ELF-1 (cell line): ENCODE data around the gene NOS3.
A peak's percentile ranks its signal among the peaks of the same experiment; 100 is the strongest.

Experiments used
- DNase-seq: peaks from one replicate; pipeline ENCODE4 v3.0.0-alpha.2; 2016; ENCODE audit warnings: low read depth, low spot score

Gene NOS3

DNA sequence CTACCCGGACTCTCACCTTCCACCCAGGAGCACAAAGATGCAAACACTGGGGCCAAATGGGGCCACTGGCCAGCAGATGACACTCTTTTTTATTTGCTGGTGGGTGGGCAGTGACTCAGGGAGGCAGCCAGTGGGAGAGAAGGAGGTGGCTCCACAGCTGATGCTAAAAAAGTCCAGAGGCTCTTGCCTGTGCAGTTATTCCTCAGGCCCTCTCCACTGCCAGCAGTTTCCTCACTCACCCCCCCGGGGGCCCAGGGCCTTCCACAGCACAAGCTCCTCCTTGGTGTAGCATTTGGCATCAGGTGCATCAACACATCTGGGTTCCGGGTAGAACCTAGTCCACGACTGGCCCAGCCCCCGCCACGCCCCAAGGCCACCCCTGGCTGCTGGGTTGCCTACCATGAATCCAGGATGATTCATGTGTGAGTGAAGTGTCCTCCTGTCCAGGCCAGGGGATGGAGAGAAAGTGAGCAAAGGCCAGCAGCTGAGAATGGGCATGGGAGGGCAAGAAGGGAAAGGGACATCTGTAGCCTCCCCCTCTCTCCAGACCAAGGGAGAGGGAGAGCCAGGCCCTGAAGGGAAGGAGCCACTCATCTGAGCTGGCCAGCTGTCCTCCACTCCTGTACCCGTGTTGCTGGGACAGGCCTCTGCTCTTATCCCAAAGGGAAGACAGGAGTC, 11.0 kb upstream of the NOS3 start:
- DNase-seq = no peak

DNA sequence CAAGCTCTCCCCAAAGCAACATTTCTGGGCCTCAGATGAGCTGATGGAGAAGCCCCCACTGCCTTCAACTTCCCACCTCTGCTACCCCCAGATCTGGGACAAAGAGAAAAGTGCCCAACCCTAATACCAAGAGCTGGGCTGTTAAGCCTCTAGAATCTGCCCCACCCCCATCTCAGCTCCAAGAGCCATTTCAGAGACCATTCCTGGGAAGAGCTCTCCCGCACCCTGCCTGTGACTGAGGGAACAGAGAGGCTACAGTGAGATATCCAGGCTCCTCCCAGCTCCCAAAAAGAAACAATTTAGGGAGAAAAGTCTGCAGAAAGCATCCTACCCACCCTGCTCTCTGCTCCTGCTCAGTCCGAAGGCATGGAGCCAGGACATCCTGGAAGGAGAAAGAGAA, 10.2 kb upstream of the NOS3 start:
- peak; percentile 75 for DNase-seq

DNA sequence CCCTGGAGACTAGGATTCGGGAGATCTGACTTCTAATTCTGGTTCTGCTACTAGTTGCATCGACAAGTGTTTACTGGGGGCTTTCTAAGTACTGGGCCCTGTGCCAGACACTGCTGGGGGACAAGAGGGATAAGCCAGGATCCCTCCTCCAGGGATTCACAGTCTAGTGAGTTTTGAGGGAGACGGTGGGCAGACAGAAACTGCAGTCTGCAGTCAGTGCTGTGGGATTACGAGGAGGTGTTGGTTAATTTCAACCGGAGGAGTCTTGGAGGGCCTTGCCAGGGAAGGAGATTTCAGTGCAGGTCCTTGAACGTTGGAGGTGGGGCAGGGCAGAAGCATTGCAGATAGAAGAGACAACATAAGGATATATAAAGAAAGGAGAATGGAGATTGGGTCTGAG, 9.2 kb upstream of the NOS3 start:
- DNase-seq = no peak

DNA sequence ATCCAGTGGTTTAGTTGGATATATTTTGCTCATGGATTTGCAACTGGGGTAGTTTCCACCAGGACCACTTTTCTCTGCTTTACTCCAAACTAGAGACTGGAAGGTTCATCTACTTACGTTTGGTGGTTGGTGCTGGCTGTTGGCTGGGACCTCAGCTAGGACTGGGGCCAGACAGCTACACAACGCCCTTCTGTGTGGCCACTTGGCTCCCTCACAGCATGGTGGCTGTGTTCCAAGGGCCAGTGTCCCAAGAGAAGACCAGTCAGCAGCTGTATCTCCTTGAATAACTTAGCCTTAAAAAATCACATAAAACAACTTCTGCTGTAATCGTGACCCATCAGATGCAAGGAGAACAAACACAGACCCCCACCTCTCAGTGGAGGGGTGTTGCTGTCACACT, 8.5 kb upstream of the NOS3 start:
- DNase-seq = no peak

DNA sequence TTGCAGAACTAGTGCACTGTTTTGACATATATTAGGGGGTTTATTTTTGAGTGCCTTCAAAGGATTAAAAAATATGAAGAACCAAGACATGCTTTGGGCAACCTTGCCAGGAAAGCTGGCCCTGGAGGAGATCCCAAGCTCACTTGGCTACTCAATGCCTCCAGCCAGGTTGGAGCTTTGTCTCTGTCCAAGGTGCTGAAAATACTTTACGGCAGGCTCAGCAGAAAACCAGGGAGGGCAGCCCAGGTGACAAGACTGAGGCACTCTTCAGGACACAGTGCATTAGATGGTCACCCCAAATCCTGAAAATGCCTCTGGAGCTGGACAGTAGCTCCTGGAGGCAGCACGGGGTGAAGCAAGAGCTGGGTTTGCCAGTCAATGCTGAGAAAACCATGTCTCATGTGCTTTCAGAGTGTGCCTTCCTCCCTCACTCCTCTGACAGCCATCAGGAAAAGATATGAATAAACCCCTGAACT, 6.9 kb upstream of the NOS3 start:
- DNase-seq = no peak

DNA sequence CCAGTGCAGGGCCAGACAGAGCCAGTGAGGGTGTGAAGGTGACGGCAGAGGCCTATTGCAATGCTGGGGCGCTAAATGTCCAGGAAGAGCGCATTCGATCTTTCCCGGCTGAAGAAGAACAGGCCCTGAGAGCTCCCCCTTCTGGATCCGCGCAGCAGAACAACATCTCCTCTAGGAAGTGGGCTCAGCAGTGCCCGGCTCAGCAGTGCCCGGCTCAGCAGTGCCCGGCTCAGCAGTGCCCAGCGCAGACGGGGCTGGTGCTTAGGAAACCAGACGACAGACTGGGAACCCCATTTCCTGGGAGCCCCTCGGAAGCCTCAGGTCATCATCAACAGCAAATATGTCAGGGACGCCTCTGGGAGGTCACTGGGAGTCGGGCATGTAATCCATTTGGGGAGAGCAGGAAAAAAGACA, 4.7 kb upstream of the NOS3 start:
- DNase-seq = peak; percentile 84

DNA sequence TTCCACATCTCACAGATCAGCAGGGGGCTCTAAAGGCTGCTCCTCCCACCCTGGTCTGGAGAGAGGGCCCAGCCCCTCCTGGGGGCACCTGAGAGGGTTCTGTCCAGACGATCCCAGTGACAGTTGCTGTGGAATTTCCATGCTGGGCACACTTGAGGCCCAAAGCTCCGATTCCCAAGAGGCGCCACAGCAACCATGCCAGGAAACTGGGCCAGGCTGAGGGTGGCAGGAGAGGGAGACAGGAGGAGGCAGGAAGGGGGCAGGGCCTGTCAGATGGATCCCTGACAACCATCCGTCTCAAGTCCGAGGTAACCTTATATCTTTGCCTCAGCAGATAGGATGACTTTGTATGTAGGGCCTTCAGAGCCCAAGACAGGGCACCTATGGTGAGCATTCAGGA, 4.3 kb upstream of the NOS3 start:
- no peak for DNase-seq

DNA sequence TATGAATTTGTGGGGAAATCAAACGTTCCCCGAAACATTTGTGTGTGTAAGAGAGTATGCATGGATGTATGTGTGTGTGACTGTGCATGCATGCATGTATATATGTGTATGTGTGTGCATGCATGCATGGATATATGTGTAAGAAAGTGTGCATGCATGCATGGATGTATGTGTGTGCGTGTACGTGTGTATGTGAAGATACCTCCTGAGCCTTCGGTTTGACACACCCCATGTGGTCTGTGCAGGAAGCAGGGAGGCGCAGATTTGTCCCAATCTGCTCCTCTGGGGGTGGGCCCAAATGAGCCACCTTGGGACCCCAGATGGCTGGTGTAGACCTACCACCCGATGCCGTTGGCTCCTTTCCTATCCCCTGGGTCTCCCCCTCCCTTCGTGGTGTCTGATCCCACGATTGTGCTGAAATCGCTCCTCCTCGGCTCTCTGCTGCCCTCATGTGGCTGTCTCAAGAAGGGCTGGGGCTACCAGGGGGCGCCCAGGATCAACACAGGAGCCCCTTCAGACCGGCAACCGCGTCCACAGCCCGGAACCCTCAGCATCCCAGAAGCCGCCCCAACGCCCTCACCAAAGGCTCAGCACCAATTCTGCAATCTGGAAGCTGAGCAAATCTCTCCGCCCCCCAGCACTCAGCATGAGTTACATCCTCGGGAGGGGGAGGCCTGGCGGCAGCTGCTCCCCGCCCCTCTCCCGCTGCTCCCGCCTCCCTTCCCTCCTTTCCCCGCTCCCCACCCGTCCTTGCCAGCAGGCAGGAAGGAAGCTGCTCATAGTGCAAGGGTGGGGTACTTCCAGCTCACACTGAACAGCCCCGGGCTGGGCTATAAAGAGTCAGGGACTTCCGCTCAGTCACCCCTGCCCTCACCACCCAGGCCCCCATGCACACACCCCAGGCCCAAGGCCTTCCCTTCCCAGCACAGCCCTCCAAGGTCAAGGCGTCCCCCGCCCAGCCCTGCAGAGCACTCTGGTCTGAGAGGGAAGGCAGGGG, 2.3 kb upstream of the NOS3 start:
- DNase-seq = peak; percentile 90

DNA sequence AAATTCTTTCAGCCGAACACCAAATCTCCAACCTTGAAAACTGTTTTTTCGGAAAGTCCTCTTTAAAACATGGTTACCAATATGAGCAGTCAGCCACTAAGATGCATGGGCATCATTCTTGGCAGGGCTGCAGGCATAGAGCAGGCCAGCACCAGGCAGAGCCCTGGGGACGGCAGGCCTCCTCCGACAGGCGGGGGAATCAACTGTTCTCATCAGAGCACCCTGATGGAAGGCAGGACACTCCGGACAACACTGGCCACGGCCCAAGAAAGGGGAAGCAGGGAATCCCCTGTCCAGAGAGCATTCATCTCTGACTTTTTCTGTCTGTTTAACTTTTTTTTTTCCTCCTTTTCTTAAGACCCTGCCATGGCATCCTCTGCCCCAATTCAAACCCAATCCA, 1.4 kb upstream of the NOS3 start:
- DNase-seq = no peak

DNA sequence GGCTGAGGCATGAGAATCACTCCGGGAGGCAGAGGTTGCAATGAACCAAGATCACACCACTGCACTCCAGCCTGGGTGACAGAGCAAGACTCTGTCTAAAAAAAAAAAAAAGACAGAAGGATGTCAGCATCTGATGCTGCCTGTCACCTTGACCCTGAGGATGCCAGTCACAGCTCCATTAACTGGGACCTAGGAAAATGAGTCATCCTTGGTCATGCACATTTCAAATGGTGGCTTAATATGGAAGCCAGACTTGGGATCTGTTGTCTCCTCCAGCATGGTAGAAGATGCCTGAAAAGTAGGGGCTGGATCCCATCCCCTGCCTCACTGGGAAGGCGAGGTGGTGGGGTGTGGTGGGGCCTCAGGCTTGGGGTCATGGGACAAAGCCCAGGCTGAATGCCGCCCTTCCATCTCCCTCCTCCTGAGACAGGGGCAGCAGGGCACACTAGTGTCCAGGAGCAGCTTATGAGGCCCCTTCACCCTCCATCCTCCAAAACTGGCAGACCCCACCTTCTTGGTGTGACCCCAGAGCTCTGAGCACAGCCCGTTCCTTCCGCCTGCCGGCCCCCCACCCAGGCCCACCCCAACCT, 1.3 kb downstream of the NOS3 start:
- no peak for DNase-seq

DNA sequence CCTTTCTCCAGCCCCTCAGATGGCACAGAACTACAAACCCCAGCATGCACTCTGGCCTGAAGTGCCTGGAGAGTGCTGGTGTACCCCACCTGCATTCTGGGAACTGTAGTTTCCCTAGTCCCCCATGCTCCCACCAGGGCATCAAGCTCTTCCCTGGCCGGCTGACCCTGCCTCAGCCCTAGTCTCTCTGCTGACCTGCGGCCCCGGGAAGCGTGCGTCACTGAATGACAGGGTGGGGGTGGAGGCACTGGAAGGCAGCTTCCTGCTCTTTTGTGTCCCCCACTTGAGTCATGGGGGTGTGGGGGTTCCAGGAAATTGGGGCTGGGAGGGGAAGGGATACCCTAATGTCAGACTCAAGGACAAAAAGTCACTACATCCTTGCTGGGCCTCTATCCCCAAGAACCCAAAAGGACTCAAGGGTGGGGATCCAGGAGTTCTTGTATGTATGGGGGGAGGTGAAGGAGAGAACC, 2.1 kb downstream of the NOS3 start:
- DNase-seq = peak; percentile 83

DNA sequence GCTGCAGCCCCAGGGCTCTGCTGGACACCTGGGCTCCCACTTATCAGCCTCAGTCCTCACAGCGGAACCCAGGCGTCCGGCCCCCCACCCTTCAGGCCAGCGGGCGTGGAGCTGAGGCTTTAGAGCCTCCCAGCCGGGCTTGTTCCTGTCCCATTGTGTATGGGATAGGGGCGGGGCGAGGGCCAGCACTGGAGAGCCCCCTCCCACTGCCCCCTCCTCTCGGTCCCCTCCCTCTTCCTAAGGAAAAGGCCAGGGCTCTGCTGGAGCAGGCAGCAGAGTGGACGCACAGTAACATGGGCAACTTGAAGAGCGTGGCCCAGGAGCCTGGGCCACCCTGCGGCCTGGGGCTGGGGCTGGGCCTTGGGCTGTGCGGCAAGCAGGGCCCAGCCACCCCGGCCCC, 2.7 kb downstream of the NOS3 start:
- DNase-seq = no peak

DNA sequence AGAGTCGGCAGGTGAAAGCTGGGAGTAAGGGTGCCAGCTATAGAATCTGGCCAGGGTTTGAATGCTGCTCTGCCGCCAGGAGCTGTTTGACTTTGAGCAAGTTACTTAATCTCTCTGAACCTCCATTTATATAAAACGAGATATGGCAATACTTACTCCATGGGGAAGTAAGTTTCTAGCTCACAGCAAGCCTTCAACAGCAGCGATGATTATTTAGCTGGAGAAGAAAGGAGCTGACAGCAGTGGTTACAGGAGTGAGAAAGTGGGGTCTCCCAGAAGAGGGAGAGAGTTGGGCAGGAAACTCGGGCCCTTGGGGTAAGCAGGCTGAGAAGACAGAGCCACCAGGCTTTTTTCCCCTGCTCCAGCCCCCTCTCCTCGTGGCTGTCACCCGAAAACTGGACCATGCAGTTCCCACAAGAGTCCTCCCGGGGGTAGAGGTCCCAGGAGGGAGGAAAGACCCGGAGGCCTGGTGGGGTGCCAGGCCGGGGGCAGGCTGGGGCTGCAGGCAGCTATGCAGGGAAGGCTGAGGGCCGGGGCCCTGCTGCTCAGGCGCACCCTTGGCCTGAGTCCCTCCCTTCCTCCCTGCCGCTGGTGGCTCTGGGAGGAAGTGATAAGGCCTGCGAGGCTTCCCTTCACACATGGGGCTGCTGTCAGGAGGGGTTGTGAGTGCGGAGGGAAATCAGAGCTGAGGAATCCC, 3.5 kb downstream of the NOS3 start:
- no peak for DNase-seq

DNA sequence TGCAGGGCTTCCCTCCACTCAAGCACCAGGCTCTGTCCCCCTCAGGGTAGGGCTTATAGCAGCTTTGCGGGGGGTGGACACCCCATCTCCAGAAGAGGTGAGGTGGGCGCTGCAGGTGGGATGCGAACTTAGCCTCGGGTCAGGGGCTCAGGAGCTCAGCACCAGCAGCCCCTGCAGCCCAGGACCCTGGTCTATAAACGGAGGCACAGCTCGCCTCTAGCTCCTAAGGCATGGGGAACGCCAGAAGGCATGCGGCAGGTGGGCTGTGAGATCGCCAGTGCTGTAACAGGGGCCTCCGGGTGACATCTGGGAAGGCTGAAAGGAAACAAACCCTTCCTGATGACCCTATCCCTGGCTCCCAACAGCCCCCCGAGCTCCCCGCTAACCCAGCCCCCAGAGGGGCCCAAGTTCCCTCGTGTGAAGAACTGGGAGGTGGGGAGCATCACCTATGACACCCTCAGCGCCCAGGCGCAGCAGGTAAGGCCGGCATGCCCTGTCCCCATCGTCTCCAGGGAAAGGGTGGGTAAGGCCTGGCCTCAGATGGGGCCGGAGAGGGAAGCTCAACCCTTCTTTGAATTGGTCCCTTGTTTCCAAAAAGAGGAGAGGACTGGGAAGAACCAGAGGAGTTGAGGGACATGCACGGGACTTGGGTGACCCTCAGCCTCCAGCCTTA, 4.2 kb downstream of the NOS3 start:
- DNase-seq = no peak

DNA sequence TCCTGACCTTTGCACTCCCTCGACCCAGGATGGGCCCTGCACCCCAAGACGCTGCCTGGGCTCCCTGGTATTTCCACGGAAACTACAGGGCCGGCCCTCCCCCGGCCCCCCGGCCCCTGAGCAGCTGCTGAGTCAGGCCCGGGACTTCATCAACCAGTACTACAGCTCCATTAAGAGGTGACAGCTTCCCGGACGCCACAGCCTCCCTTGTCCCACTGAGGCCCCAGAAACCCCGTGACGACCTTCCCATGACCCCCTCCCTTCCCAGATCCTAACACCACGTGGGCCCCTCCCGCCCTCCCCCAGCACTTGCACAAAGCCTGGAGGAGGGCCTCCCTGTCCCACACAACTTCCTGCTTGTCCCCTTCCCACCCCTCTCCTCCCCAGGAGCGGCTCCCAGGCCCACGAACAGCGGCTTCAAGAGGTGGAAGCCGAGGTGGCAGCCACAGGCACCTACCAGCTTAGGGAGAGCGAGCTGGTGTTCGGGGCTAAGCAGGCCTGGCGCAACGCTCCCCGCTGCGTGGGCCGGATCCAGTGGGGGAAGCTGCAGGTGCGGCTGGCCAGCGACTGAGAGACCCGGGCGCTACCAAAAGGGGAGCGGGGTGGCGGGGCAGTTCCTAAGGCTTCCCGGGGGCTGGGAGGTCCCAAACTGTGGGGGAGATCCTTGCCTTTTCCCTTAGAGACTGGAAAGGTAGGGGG, 5.7 kb downstream of the NOS3 start:
- DNase-seq = no peak

DNA sequence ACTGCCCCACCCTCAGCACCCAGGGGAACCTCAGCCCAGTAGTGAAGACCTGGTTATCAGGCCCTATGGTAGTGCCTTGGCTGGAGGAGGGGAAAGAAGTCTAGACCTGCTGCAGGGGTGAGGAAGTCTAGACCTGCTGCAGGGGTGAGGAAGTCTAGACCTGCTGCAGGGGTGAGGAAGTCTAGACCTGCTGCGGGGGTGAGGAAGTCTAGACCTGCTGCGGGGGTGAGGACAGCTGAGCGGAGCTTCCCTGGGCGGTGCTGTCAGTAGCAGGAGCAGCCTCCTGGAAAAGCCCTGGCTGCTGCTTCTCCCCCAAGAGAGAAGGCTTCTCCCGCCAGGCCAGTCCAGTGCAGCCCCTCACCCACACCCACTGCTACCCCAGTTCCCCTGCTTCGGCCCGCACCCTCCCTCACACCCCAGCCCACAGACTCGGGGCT, 6.3 kb downstream of the NOS3 start:
- no peak for DNase-seq

DNA sequence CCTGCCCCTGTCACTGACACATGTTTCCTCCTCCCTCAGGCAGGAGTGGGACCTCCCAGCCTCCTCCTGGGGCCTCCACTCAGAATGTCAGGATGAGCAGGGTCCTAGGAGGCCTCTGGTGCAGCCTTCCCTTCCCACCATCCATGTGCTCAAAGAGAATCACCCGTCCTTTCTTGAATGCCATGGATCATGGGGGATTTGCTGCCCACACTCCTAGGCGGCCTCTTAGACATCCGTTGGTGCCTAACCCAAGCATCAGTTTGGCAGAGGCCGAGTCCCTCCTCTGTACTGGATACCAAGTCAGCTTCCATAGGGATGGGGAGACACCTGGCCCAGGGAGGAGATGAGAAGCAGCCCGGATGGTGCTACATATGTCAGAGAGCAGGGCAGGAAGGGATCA, 7.0 kb downstream of the NOS3 start:
- DNase-seq = no peak

DNA sequence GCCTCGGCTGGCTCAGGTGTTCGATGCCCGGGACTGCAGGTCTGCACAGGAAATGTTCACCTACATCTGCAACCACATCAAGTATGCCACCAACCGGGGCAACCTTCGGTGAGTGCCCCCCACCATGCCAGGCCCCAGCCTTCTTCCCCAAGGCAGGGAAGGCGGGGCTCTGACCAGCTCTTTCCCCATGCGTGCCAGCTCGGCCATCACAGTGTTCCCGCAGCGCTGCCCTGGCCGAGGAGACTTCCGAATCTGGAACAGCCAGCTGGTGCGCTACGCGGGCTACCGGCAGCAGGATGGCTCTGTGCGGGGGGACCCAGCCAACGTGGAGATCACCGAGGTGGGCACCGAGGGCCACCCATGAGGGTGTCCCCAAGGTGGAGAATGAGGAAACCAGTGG, 7.5 kb downstream of the NOS3 start:
- no peak for DNase-seq

DNA sequence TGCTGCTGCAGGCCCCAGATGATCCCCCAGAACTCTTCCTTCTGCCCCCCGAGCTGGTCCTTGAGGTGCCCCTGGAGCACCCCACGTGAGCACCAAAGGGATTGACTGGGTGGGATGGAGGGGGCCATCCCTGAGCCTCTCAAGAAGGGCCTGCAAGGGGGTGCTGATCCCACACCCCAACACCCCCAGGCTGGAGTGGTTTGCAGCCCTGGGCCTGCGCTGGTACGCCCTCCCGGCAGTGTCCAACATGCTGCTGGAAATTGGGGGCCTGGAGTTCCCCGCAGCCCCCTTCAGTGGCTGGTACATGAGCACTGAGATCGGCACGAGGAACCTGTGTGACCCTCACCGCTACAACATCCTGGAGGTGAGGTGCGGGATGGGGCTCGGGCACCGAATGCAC, 8.2 kb downstream of the NOS3 start:
- DNase-seq = no peak

DNA sequence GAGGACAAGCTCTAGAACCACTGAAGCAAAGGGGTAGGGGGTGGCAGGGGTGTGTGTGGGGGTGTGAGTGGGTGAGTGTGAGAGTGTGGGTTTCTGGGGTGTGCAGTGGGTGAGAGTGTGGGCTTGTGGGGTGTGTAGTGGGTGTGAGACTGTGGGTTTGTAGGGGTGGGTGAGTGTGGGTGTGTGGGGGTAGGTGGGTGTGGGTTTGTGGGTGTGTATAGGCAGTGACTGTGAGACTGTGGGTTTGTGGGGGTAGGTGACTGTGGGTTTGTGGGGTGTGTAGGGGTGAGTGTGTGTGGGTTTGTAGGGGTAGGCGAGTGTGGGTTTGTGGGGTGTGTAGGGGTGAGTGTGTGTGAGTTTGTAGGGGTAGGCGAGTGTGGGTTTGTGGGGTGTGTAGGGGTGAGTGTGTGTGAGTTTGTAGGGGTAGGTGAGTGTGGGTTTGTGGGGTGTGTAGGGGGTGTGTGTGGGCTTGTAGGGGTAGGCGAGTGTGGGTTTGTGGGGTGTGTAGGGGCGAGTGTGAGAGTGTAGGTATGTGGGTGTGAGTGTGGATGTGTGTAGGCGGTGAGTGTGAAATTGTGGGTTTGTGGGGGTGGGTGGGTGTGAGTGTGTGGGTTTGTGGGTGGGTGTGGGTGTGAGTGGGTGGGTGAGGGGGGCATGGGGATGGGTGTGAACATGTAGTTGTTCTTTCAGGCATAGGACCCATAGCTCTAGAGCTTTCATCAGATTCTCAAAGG, 8.8 kb downstream of the NOS3 start:
- DNase-seq = no peak
